Parathyroid adenoma (tissue), 2 donors: ENCODE measurements around the gene SETD1A.

Experiments used
- H2AFZ ChIP-seq: fragments of 300-600 bp; sonication (generic); one replicate; pipeline ENCODE4 v1.7.0; 2017; ENCODE audit warnings: antibody characterized with exemption, mild to moderate bottlenecking
- H3K27ac ChIP-seq: fragments of 300-600 bp; sonication (generic); one replicate; pipeline ENCODE4 v1.7.0; 2017
- H3K27me3 ChIP-seq: fragments of 300-600 bp; sonication (generic); one replicate; pipeline ENCODE4 v1.7.0; 2017; ENCODE audit warnings: low read length; ENCODE audit not compliant: control insufficient read depth, insufficient read depth
- H3K36me3 ChIP-seq: fragments of 300-600 bp; sonication (generic); one replicate; pipeline ENCODE4 v1.7.0; 2017; ENCODE audit warnings: low read length; ENCODE audit not compliant: control insufficient read depth, insufficient read depth
- H3K4me1 ChIP-seq: fragments of 300-600 bp; sonication (generic); one replicate; pipeline ENCODE4 v1.7.0; 2017; ENCODE audit warnings: control low read depth
- H3K4me2 ChIP-seq: fragments of 300-600 bp; sonication (generic); one replicate; pipeline ENCODE4 v1.7.0; 2017; ENCODE audit warnings: low read length
- H3K4me3 ChIP-seq: fragments of 300-600 bp; sonication (generic); one replicate; pipeline ENCODE4 v1.7.0; 2017; ENCODE audit warnings: low read depth, low read length
- H3K79me2 ChIP-seq: fragments of 300-600 bp; sonication (generic); one replicate; pipeline ENCODE4 v1.7.0; 2017; ENCODE audit warnings: control low read depth
- H3K9ac ChIP-seq: fragments of 300-600 bp; sonication (generic); one replicate; pipeline ENCODE4 v1.7.0; 2017; ENCODE audit warnings: mild to moderate bottlenecking
- H3K9me3 ChIP-seq: fragments of 300-600 bp; sonication (generic); one replicate; pipeline ENCODE4 v1.7.0; 2017; ENCODE audit warnings: low read length; ENCODE audit not compliant: control insufficient read depth
- CTCF ChIP-seq: fragments of 300-600 bp; sonication (generic); IDR thresholded peaks from one replicate; pipeline ENCODE4 v1.7.0; 2017; ENCODE audit warnings: antibody characterized with exemption, mild to moderate bottlenecking
- donor health status: primary hyperparathyroidism.

Gene SETD1A

GRCh38 chr16:30953111-30953510, 4.4 kb upstream of the SETD1A start:
- H3K9me3 ChIP-seq: no peaks in the 10 kb centered on the region
- no peak overlapping the region for H3K9ac ChIP-seq
- no peak overlapping the region for H3K4me2 ChIP-seq
- peaks cover 6% of the 10 kb centered on the region for H3K79me2 ChIP-seq
- no peak overlapping the region for H2AFZ ChIP-seq
- peaks cover 8% of the 10 kb centered on the region for H3K4me1 ChIP-seq
- no peak overlapping the region for H3K4me3 ChIP-seq
- no peak for TF ChIP-seq CTCF
- no peaks in the 10 kb centered on the region for H3K27me3 ChIP-seq
- no peaks in the 10 kb centered on the region for H3K36me3 ChIP-seq
- no peak overlapping the region for H3K27ac ChIP-seq

- H3K4me2 ChIP-seq: no peak overlapping the region
- no peaks in the 10 kb centered on the region for H3K36me3 ChIP-seq
- H3K4me3 ChIP-seq: no peak overlapping the region
- no peak overlapping the region for H3K9ac ChIP-seq
- no peak overlapping the region for H2AFZ ChIP-seq
- H3K4me1 ChIP-seq: peaks cover 8% of the 10 kb centered on the region
- H3K79me2 ChIP-seq: peaks cover 6% of the 10 kb centered on the region
- H3K9me3 ChIP-seq: no peaks in the 10 kb centered on the region
- H3K27me3 ChIP-seq: no peaks in the 10 kb centered on the region
- peak; percentile 59 for TF ChIP-seq CTCF
- no peak overlapping the region for H3K27ac ChIP-seq
Measured at GRCh38 chr16:30953511-30954124, 3.9 kb upstream of the SETD1A start.

GRCh38 chr16:30954993-30955392, 2.6 kb upstream of the SETD1A start:
- Histone ChIP-seq H3K9me3 (no peaks in the 10 kb centered on the region), H3K27me3 (no peaks in the 10 kb centered on the region), H3K9ac (no peak overlapping the region), H3K4me2 (no peak overlapping the region), H3K4me3 (no peak overlapping the region), H3K27ac (no peak overlapping the region), H3K4me1 (peaks cover 8% of the 10 kb centered on the region), H3K36me3 (no peaks in the 10 kb centered on the region), H3K79me2 (peaks cover 6% of the 10 kb centered on the region), H2AFZ (no peak overlapping the region)
- TF ChIP-seq CTCF: no peak

GRCh38 chr16:30956601-30957455, 726 bp upstream of the SETD1A start:
- TF ChIP-seq CTCF: peak; percentile 38
- no peaks in the 10 kb centered on the region for H3K4me1 ChIP-seq
- peak overlapping the region; percentile 49 for H3K9ac ChIP-seq
- H3K4me2 ChIP-seq: peak overlapping the region; percentile 98
- no peaks in the 10 kb centered on the region for H3K36me3 ChIP-seq
- H2AFZ ChIP-seq: peak overlapping the region; percentile 90
- peak overlapping the region; percentile 95 for H3K27ac ChIP-seq
- H3K27me3 ChIP-seq: no peaks in the 10 kb centered on the region
- peak overlapping the region; percentile 81 for H3K4me3 ChIP-seq
- no peaks in the 10 kb centered on the region for H3K9me3 ChIP-seq
- no peaks in the 10 kb centered on the region for H3K79me2 ChIP-seq
